COLO668 (cell line): Measurements from ENCODE around the gene PTPN13.
"Not testable (repeated sequence)": the region's sequence is repeated elsewhere in the genome, so short reads cannot be mapped to it uniquely, and the experiment has no call there.

Experiments
- DNase-seq: peaks from one replicate; lab custom pipeline; 2025; ENCODE audit not compliant: unreplicated experiment; lab: John Stamatoyannopoulos, UW

PTPN13 gene

GRCh38 chr4:86641516-86642090, 47.5 kb downstream of the PTPN13 start:
- DNase-seq: no peak

GRCh38 chr4:86644892-86645291, 50.8 kb downstream of the PTPN13 start:
- no peak for DNase-seq

GRCh38 chr4:86652332-86652932, 58.3 kb downstream of the PTPN13 start:
- no peak for DNase-seq

- peak; percentile 23 for DNase-seq
These were observed 59.2 kb downstream of the PTPN13 start for GRCh38 chr4:86653237-86653865.

GRCh38 chr4:86656781-86657180, 62.7 kb downstream of the PTPN13 start:
- not testable (repeated sequence) for DNase-seq

GRCh38 chr4:86657382-86657781, 63.3 kb downstream of the PTPN13 start:
- DNase-seq: no peak

GRCh38 chr4:86657910-86658309, 63.8 kb downstream of the PTPN13 start:
- DNase-seq: no peak

- no peak for DNase-seq
These were observed 66.3 kb downstream of the PTPN13 start for GRCh38 chr4:86660401-86660800.

GRCh38 chr4:86661006-86661405, 66.9 kb downstream of the PTPN13 start:
- no peak for DNase-seq

GRCh38 chr4:86661418-86661817, 67.3 kb downstream of the PTPN13 start:
- DNase-seq: no peak

GRCh38 chr4:86664959-86665358, 70.8 kb downstream of the PTPN13 start:
- DNase-seq: no peak

- no peak for DNase-seq
These were observed 76.2 kb downstream of the PTPN13 start for GRCh38 chr4:86670298-86670697.

- DNase-seq: no peak
These were observed 76.6 kb downstream of the PTPN13 start for GRCh38 chr4:86670756-86671155.

GRCh38 chr4:86675548-86675947, 81.4 kb downstream of the PTPN13 start:
- DNase-seq: no peak

- DNase-seq: no peak
These were observed 84.7 kb downstream of the PTPN13 start for GRCh38 chr4:86678796-86679195.

GRCh38 chr4:86679441-86679840, 85.3 kb downstream of the PTPN13 start:
- no peak for DNase-seq

GRCh38 chr4:86683167-86683566, 89.1 kb downstream of the PTPN13 start:
- no peak for DNase-seq

GRCh38 chr4:86683983-86684382, 89.9 kb downstream of the PTPN13 start:
- DNase-seq: no peak

- DNase-seq: no peak
These were observed 91.3 kb downstream of the PTPN13 start for GRCh38 chr4:86685401-86685800.

- no peak for DNase-seq
These were observed 92.6 kb downstream of the PTPN13 start for GRCh38 chr4:86686741-86687140.

- DNase-seq: no peak
These were observed 93.9 kb downstream of the PTPN13 start for GRCh38 chr4:86688026-86688425.

- no peak for DNase-seq
These were observed 110.5 kb downstream of the PTPN13 start for GRCh38 chr4:86704601-86705000.
